Measurements from ENCODE around the gene STUM. TPM values are rescaled to one million over a fixed set of nuclear protein-coding genes. Genes with fewer than 3 reads are reported as not detected.

Gene STUM
- total and polyA plus RNA-seq, 2 of the 8 experiments (the other 6 are each of a cell fraction or from before 2014, with no cell fraction given): 0.76 to 1.2 TPM

DNA sequence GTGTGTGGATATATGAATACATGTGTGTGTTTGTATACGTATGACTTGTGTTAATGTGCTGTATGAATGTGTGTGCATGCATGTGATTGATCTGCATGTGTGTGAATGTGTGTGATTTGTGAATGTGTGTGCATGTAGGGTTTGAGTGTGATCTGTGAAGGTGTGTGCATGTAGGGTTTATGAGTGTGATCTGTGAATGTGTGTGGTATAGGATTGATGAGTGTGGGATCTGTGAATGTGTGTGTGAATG, 88.2 kb downstream of the STUM start:
- Histone ChIP-seq H2BK15ac (ENCODE audit: low read length) (no peak overlapping the region), H3K79me2 (ENCODE audit: control insufficient read depth in 1 of 2, insufficient read depth in 2 of 2, low read length in 2 of 2) (no peaks in the 10 kb centered on the region), H3K4me1 (replicated peaks in 1 of 4; ENCODE audit: control insufficient read depth in 3 of 4, insufficient read depth in 4 of 4, low read length in 3 of 4) (peaks cover 0 to 7% (median 4%) of the 10 kb centered on the region in 4 experiments; a peak in 5 of 7 replicates), H3K56ac (replicated peaks; ENCODE audit: insufficient read length, low read depth, low read length) (no peak overlapping the region), H3K14ac (ENCODE audit: insufficient read length) (no peak overlapping the region), H3K27me3 (replicated peaks in 1 of 4; ENCODE audit: control insufficient read depth in 3 of 4, extremely low read depth in 1 of 4, insufficient read depth in 3 of 4, low read length in 3 of 4) (no peaks in the 10 kb centered on the region), H3K9ac (replicated peaks in 1 of 4; ENCODE audit: extremely low read depth in 1 of 4, low read depth in 3 of 4, low read length in 3 of 4) (no peak overlapping the region), H3K9me3 (ENCODE audit: insufficient read depth in 2 of 2, low read depth in 1 of 2, low read length in 1 of 2) (no peaks in the 10 kb centered on the region), H4K20me1 (replicated peaks in 1 of 2; ENCODE audit: control insufficient read depth in 1 of 2, insufficient read depth in 2 of 2, low read length in 2 of 2) (no peaks in the 10 kb centered on the region), H3K27ac (ENCODE audit: low read depth, low read length) (no peak overlapping the region), H3K36me3 (ENCODE audit: control insufficient read depth in 2 of 4, insufficient read depth in 4 of 4, low read length in 3 of 4) (no peaks in the 10 kb centered on the region), H3K23me2 (ENCODE audit: low read depth, low read length) (peaks cover 2% of the 10 kb centered on the region; the same call in 1 of the 2 replicates), H2BK120ac (replicated peaks; ENCODE audit: low read depth, low read length) (no peak overlapping the region), H2BK12ac (ENCODE audit: low read depth, low read length) (no peak overlapping the region), H2BK5ac (ENCODE audit: low read depth, low read length) (no peak overlapping the region), H3K4ac (replicated peaks; ENCODE audit: insufficient read length, low read depth, low read length) (no peak overlapping the region), H2AFZ (ENCODE audit: low read length) (no peak overlapping the region), H4K91ac (replicated peaks; ENCODE audit: insufficient read length, low read length) (no peak overlapping the region), H3K4me3 (ENCODE audit: extremely low read depth in 1 of 4, insufficient read depth in 2 of 4, low read depth in 3 of 4, low read length in 4 of 4) (no peak overlapping the region), H2BK20ac (ENCODE audit: low read length) (no peak overlapping the region), H3K79me1 (ENCODE audit: low read depth, low read length) (no peaks in the 10 kb centered on the region), H3K4me2 (ENCODE audit: insufficient read depth in 1 of 2, low read depth in 2 of 2, low read length in 2 of 2) (no peak overlapping the region), H3K18ac (ENCODE audit: extremely low read depth, low read length) (no peak overlapping the region), H4K8ac (ENCODE audit: extremely low read depth, insufficient read depth, low read length) (no peak overlapping the region), H4K5ac (ENCODE audit: insufficient read length, low read depth, low read length) (no peak overlapping the region), H2AK5ac (ENCODE audit: low read depth, low read length) (0 out of 2 replicates have a peak overlapping the region, but pooled peaks have one; percentile 75), H3K23ac (ENCODE audit: insufficient read length) (no peak overlapping the region)
- 94% methylated on average over 1 of the region's 1 CpG; no CpG with 5 or more reads in 1 of the 2 experiments for WGBS, 2 experiments (ENCODE audit: extremely low coverage in 1 of 2, insufficient coverage in 1 of 2, insufficient read length in 1 of 2, insufficient replicate concordance in 2 of 2, low coverage in 1 of 2, low lambda C conversion rate in 2 of 2, missing lambda C conversion rate in 1 of 2)
- CTCF ChIA-PET (ENCODE audit: partially characterized antibody): interaction anchor here (1.2 to 14.1 kb wide), 12 partner anchors 11 to 190 kb away, joined by 3 to 184 read pairs (median 10); no protein-coding TSS in a partner anchor
- no peak for DNase-seq (ENCODE audit: low read depth in 1 of 2, low spot score in 2 of 2)
- no peak for FAIRE-seq
- POLR2A ChIA-PET (ENCODE audit: partially characterized antibody): no interaction called here
- no peak for TF ChIP-seq ZNF274 (IDR thresholded peaks at IDR 0.05; ENCODE audit: borderline replicate concordance, extremely low read depth, low read length)
- no peak for TF ChIP-seq POLR2AphosphoS5 (IDR thresholded peaks at IDR 0.05; ENCODE audit: low read depth, low read length)
- no peak for TF ChIP-seq CBX5 (IDR thresholded peaks at IDR 0.05; ENCODE audit: low read depth, low read length)
- TF ChIP-seq SIN3A (conservative IDR thresholded peaks at IDR 0.05 in 1 of 2, IDR thresholded peaks at IDR 0.05 in 1 of 2; ENCODE audit: low read depth in 1 of 2, low read length in 2 of 2): no peak
- TF ChIP-seq CTBP2 (IDR thresholded peaks at IDR 0.05; ENCODE audit: borderline replicate concordance, insufficient read depth, insufficient read length, low read length): no peak
- no peak for TF ChIP-seq GABPA (IDR thresholded peaks at IDR 0.05; ENCODE audit: borderline replicate concordance, insufficient read depth, low read length)
- TF ChIP-seq ASH2L (IDR thresholded peaks at IDR 0.05; ENCODE audit: low read length): no peak
- no peak for TF ChIP-seq BACH1 (IDR thresholded peaks at IDR 0.05; ENCODE audit: low read length)
- no peak for TF ChIP-seq SP4 (IDR thresholded peaks at IDR 0.05; ENCODE audit: low read length)
- no peak for TF ChIP-seq SP1 (IDR thresholded peaks at IDR 0.05; ENCODE audit: low read depth, low read length)
- TF ChIP-seq, protein P1, sequence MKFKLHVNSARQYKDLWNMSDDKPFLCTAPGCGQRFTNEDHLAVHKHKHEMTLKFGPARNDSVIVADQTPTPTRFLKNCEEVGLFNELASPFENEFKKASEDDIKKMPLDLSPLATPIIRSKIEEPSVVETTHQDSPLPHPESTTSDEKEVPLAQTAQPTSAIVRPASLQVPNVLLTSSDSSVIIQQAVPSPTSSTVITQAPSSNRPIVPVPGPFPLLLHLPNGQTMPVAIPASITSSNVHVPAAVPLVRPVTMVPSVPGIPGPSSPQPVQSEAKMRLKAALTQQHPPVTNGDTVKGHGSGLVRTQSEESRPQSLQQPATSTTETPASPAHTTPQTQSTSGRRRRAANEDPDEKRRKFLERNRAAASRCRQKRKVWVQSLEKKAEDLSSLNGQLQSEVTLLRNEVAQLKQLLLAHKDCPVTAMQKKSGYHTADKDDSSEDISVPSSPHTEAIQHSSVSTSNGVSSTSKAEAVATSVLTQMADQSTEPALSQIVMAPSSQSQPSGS (IDR thresholded peaks at IDR 0.05; ENCODE audit: low read length): no peak
- TF ChIP-seq KDM4A (IDR thresholded peaks at IDR 0.05; ENCODE audit: low read depth, low read length, severe bottlenecking): no peak
- TF ChIP-seq RFX5 (IDR thresholded peaks at IDR 0.05; ENCODE audit: borderline replicate concordance, low read depth, low read length): no peak

Data from H1 (cell line).